IPS-NIHi7 (cell line): Measurements from ENCODE around the gene PNPLA2.
A peak's percentile ranks its signal among the peaks of the same experiment; 100 is the strongest.

ENCODE experiments used
- DNase-seq: peaks from one replicate; pipeline ENCODE4 v3.0.0; 2012; ENCODE audit warnings: mixed read lengths; ENCODE audit errors: extremely low spot score

The PNPLA2 gene

GRCh38 chr11:786235-787083 lies 32.3 kb upstream of the PNPLA2 start:
- no peak for DNase-seq

GRCh38 chr11:787084-787675 lies 31.5 kb upstream of the PNPLA2 start:
- no peak for DNase-seq

- DNase-seq = no peak
These were observed 30.6 kb upstream of the PNPLA2 start for GRCh38 chr11:788009-788640.

- DNase-seq = no peak
These were observed 29.5 kb upstream of the PNPLA2 start for GRCh38 chr11:788953-789940.

- DNase-seq = peak; percentile 63
These were observed 28.8 kb upstream of the PNPLA2 start, which contains the start of gene CEND1 for GRCh38 chr11:789943-790342. CEND1 (minus strand) TSS chr11:790090; CDS start chr11:788576, 1,514 bp downstream.

- peak; percentile 73 for DNase-seq
These were observed 27.8 kb upstream of the PNPLA2 start for GRCh38 chr11:790721-791564.

GRCh38 chr11:791658-792534 lies 26.8 kb upstream of the PNPLA2 start:
- no peak for DNase-seq

GRCh38 chr11:792535-792821 lies 26.2 kb upstream of the PNPLA2 start:
- no peak for DNase-seq

GRCh38 chr11:792873-793272 lies 25.8 kb upstream of the PNPLA2 start:
- no peak for DNase-seq

- no peak for DNase-seq
These were observed 25.2 kb upstream of the PNPLA2 start for GRCh38 chr11:793556-793955.

- no peak for DNase-seq
These were observed 24.5 kb upstream of the PNPLA2 start for GRCh38 chr11:794013-794765.

GRCh38 chr11:794766-795633 lies 23.7 kb upstream of the PNPLA2 start:
- no peak for DNase-seq

GRCh38 chr11:795634-796564 lies 22.8 kb upstream of the PNPLA2 start:
- peak; percentile 45 for DNase-seq

- DNase-seq = no peak
These were observed 22.0 kb upstream of the PNPLA2 start for GRCh38 chr11:796565-797295.

GRCh38 chr11:797296-798092 lies 21.2 kb upstream of the PNPLA2 start:
- peak; percentile 74 for DNase-seq
